HCT116 (cell line): ENCODE measurements around the gene HPN. TPM values are rescaled to one million over a fixed set of nuclear protein-coding genes. Genes with fewer than 3 reads are reported as not detected.

Experiments
- ATAC-seq: fragments of 200-7000 bp; cut with Tn5 transposase; 2 replicates; pipeline ENCODE4 v1.9.1; 2020; ENCODE audit warnings: mild to moderate bottlenecking, moderate library complexity
- BruUV-seq: library from RNA; stranded (reverse); fragments of 400-500 nt; replicated peaks from 2 replicates; lab custom pipeline; 2021; lab: Mats Ljungman, UMichigan
- CTCF ChIA-PET: fragments of 300-600 bp; sonication (Branson Sonifier 250); formaldehyde crosslinking; loops from one replicate; lab custom pipeline; 2021; ENCODE audit warnings: antibody characterized with exemption; lab: Charles Lee
- POLR2A ChIA-PET: fragments of 300-600, 350-600 bp; sonication (Branson Sonifier 250); formaldehyde crosslinking; loops from one replicate; lab custom pipeline; 2021; ENCODE audit warnings: antibody characterized with exemption; lab: Charles Lee
- RAD21 ChIA-PET, 2 experiments: fragments of 300-600 bp; sonication (Branson Sonifier 250); formaldehyde crosslinking; loops; one replicate each; lab custom pipeline; 2023; ENCODE audit warnings: low total read pairs in 2 of 2; ENCODE audit not compliant: uncharacterized antibody in 2 of 2, unreplicated experiment in 2 of 2, low non-redundant PET in 1 of 2; lab: Charles Lee
- DNase-seq: peaks from one replicate; pipeline ENCODE4 v3.0.0-alpha.2; 2010; ENCODE audit warnings: low read depth, low spot score
- H2AFZ ChIP-seq: fragments of 200-600 bp; shearing (Covaris generic), sonication (generic); 2 replicates; pipeline ENCODE4 v1.6.1; 2017; ENCODE audit warnings: low read depth, mixed run types, mixed read lengths, antibody characterized with exemption, low read length; ENCODE audit not compliant: poor library complexity, severe bottlenecking
- H3K27ac ChIP-seq: 2 replicates; pipeline ENCODE4 v1.5.1; 2012; ENCODE audit warnings: low read depth, low read length
- H3K27me3 ChIP-seq: fragments of 200-600 bp; sonication (generic); 2 replicates; pipeline ENCODE4 v1.6.1; 2016; ENCODE audit warnings: mixed run types, low read length, mixed read lengths; ENCODE audit not compliant: insufficient read depth
- H3K36me3 ChIP-seq, 2 experiments: fragments of 200-500 bp in 1 of 2; fragments of 200-600 bp in 1 of 2; sonication (Bioruptor generic) in 1 of 2; sonication (generic) in 1 of 2; 2 replicates each; pipeline versions ENCODE4 v1.5.1 to v1.6.1; 2014 to 2016; ENCODE audit warnings: low read length in 2 of 2, inconsistent platforms in 1 of 2, mixed read lengths in 1 of 2, mixed run types in 1 of 2; ENCODE audit not compliant: insufficient read depth in 2 of 2, control insufficient read depth in 1 of 2
- H3K4me1 ChIP-seq, 2 experiments: fragments of 200-600 bp in 1 of 2; sonication (generic) in 1 of 2; 2 replicates each; pipeline versions ENCODE4 v1.5.1 to v1.6.1; 2012 to 2017; ENCODE audit warnings: low read length in 2 of 2, inconsistent platforms in 1 of 2, mild to moderate bottlenecking in 1 of 2, mixed read lengths in 1 of 2, mixed run types in 1 of 2, moderate library complexity in 1 of 2; ENCODE audit not compliant: insufficient read depth in 2 of 2, control insufficient read depth in 1 of 2
- H3K4me2 ChIP-seq: fragments of 200-600 bp; sonication (generic); 2 replicates; pipeline ENCODE4 v1.6.1; 2017; ENCODE audit warnings: mixed run types, low read length, mixed read lengths
- H3K4me3 ChIP-seq, 2 experiments: fragments of 200-600 bp in 1 of 2; sonication (generic) in 1 of 2; replicated peaks in 1 of 2; 2 replicates each; pipeline ENCODE4 v1.5.1; 2011 to 2016; ENCODE audit warnings: low read length in 2 of 2, control low read depth in 1 of 2, low read depth in 1 of 2, mild to moderate bottlenecking in 1 of 2, mixed read lengths in 1 of 2, mixed run types in 1 of 2
- H3K79me2 ChIP-seq: fragments of 200-600 bp; sonication (generic); 2 replicates; pipeline ENCODE4 v1.6.1; 2017; ENCODE audit warnings: mild to moderate bottlenecking, mixed run types, low read length, moderate library complexity, mixed read lengths; ENCODE audit not compliant: insufficient read depth
- H3K9ac ChIP-seq: fragments of 200-600 bp; sonication (generic); 2 replicates; pipeline ENCODE4 v1.6.1; 2016; ENCODE audit warnings: low read length, mixed read lengths
- H3K9me2 ChIP-seq: fragments of 200-600 bp; sonication (generic), shearing (Covaris generic); 2 replicates; pipeline ENCODE4 v1.6.1; 2017; ENCODE audit warnings: mixed run types, mild to moderate bottlenecking, moderate library complexity; ENCODE audit not compliant: insufficient read depth
- H3K9me3 ChIP-seq, 2 experiments: fragments of 200-500 bp in 1 of 2; fragments of 200-600 bp in 1 of 2; sonication (Bioruptor generic) in 1 of 2; sonication (generic) in 1 of 2; 2 replicates each; pipeline ENCODE4 v1.6.1; 2014 to 2017; ENCODE audit warnings: low read length in 2 of 2, mixed read lengths in 2 of 2, inconsistent platforms in 1 of 2, low read depth in 1 of 2, mild to moderate bottlenecking in 1 of 2, mixed run types in 1 of 2, moderate library complexity in 1 of 2; ENCODE audit not compliant: control insufficient read depth in 1 of 2, insufficient read depth in 1 of 2
- H4K20me1 ChIP-seq: fragments of 200-600 bp; sonication (generic), shearing (Covaris generic); 2 replicates; pipeline ENCODE4 v1.6.1; 2017; ENCODE audit warnings: mixed run types, mild to moderate bottlenecking, moderate library complexity; ENCODE audit not compliant: insufficient read depth
- CBX3 ChIP-seq: IDR thresholded peaks from 2 replicates; pipeline ENCODE4 v1.6.1; 2012; ENCODE audit warnings: low read depth
- CEBPB ChIP-seq: IDR thresholded peaks from 2 replicates; pipeline ENCODE4 v1.6.1; 2012; ENCODE audit warnings: low read depth
- EGR1 ChIP-seq: IDR thresholded peaks from 2 replicates; pipeline ENCODE4 v1.6.1; 2012; ENCODE audit warnings: low read depth
- ELF1 ChIP-seq: IDR thresholded peaks from 2 replicates; pipeline ENCODE4 v1.6.1; 2012; ENCODE audit warnings: low read depth, borderline replicate concordance
- EZH2 ChIP-seq: fragments of 200-600 bp; sonication (generic); IDR thresholded peaks from 2 replicates; pipeline ENCODE4 v1.6.1; 2017; ENCODE audit warnings: antibody characterized with exemption, mixed run types
- JUND ChIP-seq: IDR thresholded peaks from 2 replicates; pipeline ENCODE4 v1.6.1; 2012
- RAD21 ChIP-seq: IDR thresholded peaks from 2 replicates; pipeline ENCODE4 v1.6.1; 2012; ENCODE audit warnings: low read depth, mild to moderate bottlenecking
- REST ChIP-seq: IDR thresholded peaks from 2 replicates; pipeline ENCODE4 v1.6.1; 2012; ENCODE audit warnings: low read depth
- SIN3A ChIP-seq: IDR thresholded peaks from 2 replicates; pipeline ENCODE4 v1.6.1; 2012; ENCODE audit warnings: low read depth
- SRF ChIP-seq: IDR thresholded peaks from 2 replicates; pipeline ENCODE4 v1.6.1; 2012; ENCODE audit warnings: low read depth
- TCF7L2 ChIP-seq: IDR thresholded peaks from 2 replicates; pipeline ENCODE4 v1.7.0; 2011; ENCODE audit warnings: borderline replicate concordance, inconsistent platforms; ENCODE audit not compliant: insufficient read depth, insufficient read length; ENCODE audit errors: extremely low read depth
- ZBTB33 ChIP-seq: IDR thresholded peaks from 2 replicates; pipeline ENCODE4 v1.6.1; 2011; ENCODE audit warnings: mild to moderate bottlenecking, low read length, moderate library complexity; ENCODE audit not compliant: insufficient replicate concordance; ENCODE audit errors: extremely low read depth
- ZFX ChIP-seq: fragments of 450-650 bp; IDR thresholded peaks from 2 replicates; pipeline ENCODE4 v1.6.1; 2017
- intact Hi-C: fragments of 100-400 bp; cut with micrococcal nuclease; formaldehyde crosslinking; loops from 2 replicates; pipeline ENCODE4 v1.10.0; 2022
- total RNA-seq: library from RNA; stranded (reverse); gene quantifications from one replicate; pipeline ENCODE4 v1.2.1, GENCODE V29; 2021; ENCODE audit not compliant: unreplicated experiment

HPN gene
- total RNA-seq, 1 experiment from 2014 or later, result 0.32 TPM

DNA sequence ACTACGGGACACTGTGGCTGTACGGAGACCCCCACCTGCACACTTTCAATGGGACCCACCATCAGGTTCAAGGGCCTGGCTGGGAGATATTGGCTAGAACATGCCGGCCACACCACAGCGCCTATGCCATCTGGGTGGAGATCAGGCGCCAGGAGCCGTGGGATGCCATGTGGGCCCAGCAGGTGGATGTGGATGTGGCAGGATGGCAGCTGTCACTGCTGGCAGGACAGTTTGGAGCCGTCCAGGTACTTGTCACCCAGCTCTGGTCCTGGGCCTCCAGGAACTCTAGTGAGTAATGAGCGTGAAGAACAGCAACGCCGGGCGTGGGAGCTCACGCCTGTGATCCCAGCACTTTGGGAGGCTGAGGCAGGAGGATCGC lies 58.4 kb downstream of the HPN start:
- no peak for ATAC-seq
- no TSS peak for BruUV-seq
- RAD21 ChIA-PET, result no interaction called here

More for the DNA sequence above, 58.4 kb downstream of the HPN start:
- Histone ChIP-seq H3K36me3 (no peaks in the 10 kb centered on the region), H3K9me3 (no peaks in the 10 kb centered on the region), H2AFZ (no peak overlapping the region), H3K27ac (no peak overlapping the region), H3K27me3 (no peaks in the 10 kb centered on the region), H4K20me1 (no peaks in the 10 kb centered on the region), H3K4me2 (no peak overlapping the region), H3K9ac (no peak overlapping the region), H3K4me3 (no peak overlapping the region), H3K9me2 (no peaks in the 10 kb centered on the region), H3K79me2 (no peaks in the 10 kb centered on the region), H3K4me1 (no peaks in the 10 kb centered on the region)
- ChIA-PET POLR2A (no interaction called here), CTCF (interaction anchor here (1.5 kb wide), 1 partner anchor 41 kb away, joined by 3 read pairs; no protein-coding TSS in a partner anchor)
- TF ChIP-seq CEBPB, result no peak
- TF ChIP-seq ZBTB33, result no peak
- TF ChIP-seq RAD21, result no peak
- no peak for TF ChIP-seq EGR1
- no peak for TF ChIP-seq JUND
- TF ChIP-seq ZFX, result no peak
- no peak for TF ChIP-seq SRF
- TF ChIP-seq TCF7L2, result no peak
- TF ChIP-seq CBX3, result no peak
- TF ChIP-seq ELF1, result no peak
- TF ChIP-seq SIN3A, result no peak
- no peak for TF ChIP-seq REST
- no peak for TF ChIP-seq EZH2
- DNase-seq, result no peak
- intact Hi-C loops, result no loop called here
